Activated T-helper 17 cell treated with anti-CD3 and anti-CD28 coated beads, Interleukin-2, amount 50 U/mL, for 72 hours (primary cell): ENCODE data around the gene MAF. TPM values are rescaled to one million over a fixed set of nuclear protein-coding genes. Genes with fewer than 3 reads are reported as not detected.

Experiments
- ATAC-seq: fragments of 150-1000 bp; cut with Tn5 transposase; replicated peaks from 2 replicates; pipeline ENCODE4 v1.10.0; 2021; ENCODE audit warnings: mild to moderate bottlenecking, moderate library complexity
- H3K27ac Mint-ChIP-seq: one replicate; pipeline ENCODE4 v1.8.0; 2022; ENCODE audit warnings: mixed read lengths
- H3K27me3 Mint-ChIP-seq: one replicate; pipeline ENCODE4 v1.8.0; 2022; ENCODE audit warnings: mixed read lengths
- H3K36me3 Mint-ChIP-seq: one replicate; pipeline ENCODE4 v1.8.0; 2022; ENCODE audit warnings: low read depth, mild to moderate bottlenecking, mixed read lengths
- H3K4me1 Mint-ChIP-seq: one replicate; pipeline ENCODE4 v1.8.0; 2022; ENCODE audit warnings: mixed read lengths
- H3K4me3 Mint-ChIP-seq: one replicate; pipeline ENCODE4 v1.8.0; 2022; ENCODE audit warnings: mild to moderate bottlenecking, mixed read lengths
- H3K9me3 Mint-ChIP-seq: one replicate; pipeline ENCODE4 v1.8.0; 2022; ENCODE audit warnings: mixed read lengths
- total RNA-seq, 2 donors: library from RNA; stranded (reverse); gene quantifications; one replicate each; pipeline ENCODE4 v1.2.3, GENCODE V29; 2022

The MAF gene
- total RNA-seq, 2 donors from 2014 or later: 173 to 375 TPM

DNA sequence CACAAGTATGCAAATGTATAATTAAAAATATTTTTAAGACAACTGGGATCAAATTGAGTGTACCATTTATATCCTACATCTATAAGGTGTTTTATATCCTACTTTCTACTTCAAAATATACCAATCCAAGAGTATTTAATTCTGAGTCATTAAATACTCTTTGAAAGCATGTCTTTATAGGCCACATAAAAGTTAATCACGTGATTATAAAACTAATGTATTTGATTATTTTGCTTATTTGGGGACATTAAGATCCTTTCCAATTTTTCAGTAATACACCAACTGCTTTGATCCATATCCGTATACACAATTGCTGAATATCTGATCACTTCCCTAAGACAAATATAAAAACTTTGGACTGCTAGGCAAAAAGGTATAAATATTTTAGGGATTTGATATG, 26.6 kb upstream of the MAF start:
- Mint-ChIP-seq H3K4me1 (peaks cover 24% of the 10 kb centered on the region), H3K9me3 (peaks cover 4% of the 10 kb centered on the region)

DNA sequence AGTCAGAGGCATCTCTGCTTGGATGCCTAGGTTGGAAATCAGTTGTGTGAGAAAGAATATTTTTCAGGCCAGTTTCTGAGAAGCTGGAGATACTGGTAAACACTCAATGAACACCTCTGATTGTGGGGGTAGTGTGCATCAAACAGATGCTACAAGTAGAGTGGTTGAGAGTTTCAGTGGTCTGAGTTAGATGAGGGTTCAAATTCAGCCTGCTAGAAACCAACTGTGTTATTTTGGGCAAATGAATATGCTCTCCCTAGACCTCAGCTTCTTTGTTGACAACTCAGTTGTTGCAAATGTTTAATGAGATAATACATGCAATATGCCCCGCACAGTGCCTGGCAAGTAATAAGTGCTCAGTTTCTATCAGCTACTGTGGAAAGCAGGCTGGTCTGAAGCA, 25.2 kb upstream of the MAF start:
- Mint-ChIP-seq H3K27ac (no peak overlapping the region), H3K9me3 (peaks cover 4% of the 10 kb centered on the region), H3K4me1 (peaks cover 21% of the 10 kb centered on the region), H3K36me3 (no peaks in the 10 kb centered on the region), H3K4me3 (no peak overlapping the region), H3K27me3 (peaks cover 33% of the 10 kb centered on the region)
- no peak for ATAC-seq

More for the DNA sequence above, 26.6 kb upstream of the MAF start:
- Mint-ChIP-seq H3K27me3 (peaks cover 33% of the 10 kb centered on the region), H3K36me3 (no peaks in the 10 kb centered on the region), H3K4me3 (no peak overlapping the region), H3K27ac (peak overlapping the region; percentile 92)
- ATAC-seq: no peak

DNA sequence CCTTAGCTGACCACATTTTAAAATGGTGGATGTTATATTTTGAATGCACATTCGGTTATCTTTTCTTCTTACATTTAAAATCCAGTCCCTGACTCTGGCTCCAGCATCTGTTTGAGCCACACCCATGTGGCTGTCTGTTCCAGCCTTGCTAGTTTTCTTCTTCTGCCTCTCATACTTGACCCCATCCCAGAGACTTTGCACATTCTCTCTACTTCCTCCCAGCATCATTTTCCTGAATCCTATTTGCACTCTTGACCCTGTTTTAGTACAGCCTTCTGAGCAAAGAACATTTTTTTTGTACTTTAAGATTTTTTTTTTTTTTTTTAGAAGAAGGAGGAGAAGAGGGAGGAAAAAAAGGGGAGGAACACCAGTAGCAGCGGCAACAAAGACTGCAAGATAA, 23.3 kb upstream of the MAF start:
- Mint-ChIP-seq H3K27me3 (peaks cover 23% of the 10 kb centered on the region), H3K27ac (no peak overlapping the region), H3K36me3 (no peaks in the 10 kb centered on the region), H3K4me1 (peaks cover 22% of the 10 kb centered on the region), H3K4me3 (no peak overlapping the region), H3K9me3 (no peaks in the 10 kb centered on the region)
- no peak for ATAC-seq

DNA sequence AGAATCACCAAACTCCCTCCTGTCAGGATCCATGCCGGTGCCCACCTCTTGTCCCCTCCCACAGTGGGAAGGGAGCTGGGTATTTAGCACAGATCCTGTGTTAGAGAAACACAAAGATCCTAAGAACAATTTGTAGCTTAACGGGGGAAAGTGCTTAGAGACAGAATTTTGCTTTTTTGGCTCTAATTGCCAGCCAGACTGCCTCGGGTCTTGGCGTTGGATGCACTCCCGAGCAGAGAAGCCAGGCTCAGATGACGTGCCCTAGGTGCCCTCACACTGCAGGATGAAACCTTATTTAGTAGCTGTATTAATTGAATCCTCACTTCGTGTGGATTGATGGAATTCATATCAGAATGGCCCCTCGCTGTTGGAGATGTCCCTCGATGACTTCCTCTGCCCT, 22.5 kb upstream of the MAF start:
- peaks cover 23% of the 10 kb centered on the region for H3K27me3 Mint-ChIP-seq
- peaks cover 21% of the 10 kb centered on the region for H3K4me1 Mint-ChIP-seq
- no peak overlapping the region for H3K27ac Mint-ChIP-seq

DNA sequence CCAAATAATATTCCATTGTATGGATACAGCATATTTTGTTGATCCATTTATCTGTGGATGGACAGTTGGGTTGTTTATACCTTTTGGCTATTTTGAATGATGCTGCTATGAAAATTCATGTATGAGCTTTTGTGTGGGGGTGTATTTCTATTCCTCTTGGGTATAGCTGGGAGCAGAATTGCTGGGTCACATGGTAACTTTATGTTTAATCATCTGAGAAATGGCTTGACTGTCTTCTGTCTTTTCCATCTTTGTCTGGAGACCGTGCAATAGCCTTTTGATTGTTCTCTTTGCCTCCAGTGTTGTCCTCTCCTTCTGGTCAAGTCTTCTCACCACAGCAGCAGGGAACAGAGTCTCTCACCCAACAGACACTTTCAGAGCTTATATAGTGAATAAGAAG, 20.5 kb upstream of the MAF start:
- Mint-ChIP-seq H3K9me3 (no peaks in the 10 kb centered on the region), H3K4me3 (no peak overlapping the region), H3K27me3 (peaks cover 18% of the 10 kb centered on the region), H3K4me1 (peaks cover 27% of the 10 kb centered on the region), H3K27ac (no peak overlapping the region), H3K36me3 (no peaks in the 10 kb centered on the region)
- ATAC-seq: no peak

More for the DNA sequence above, 22.5 kb upstream of the MAF start:
- ATAC-seq: no peak
- Mint-ChIP-seq H3K9me3 (no peaks in the 10 kb centered on the region), H3K4me3 (no peak overlapping the region), H3K36me3 (no peaks in the 10 kb centered on the region)

DNA sequence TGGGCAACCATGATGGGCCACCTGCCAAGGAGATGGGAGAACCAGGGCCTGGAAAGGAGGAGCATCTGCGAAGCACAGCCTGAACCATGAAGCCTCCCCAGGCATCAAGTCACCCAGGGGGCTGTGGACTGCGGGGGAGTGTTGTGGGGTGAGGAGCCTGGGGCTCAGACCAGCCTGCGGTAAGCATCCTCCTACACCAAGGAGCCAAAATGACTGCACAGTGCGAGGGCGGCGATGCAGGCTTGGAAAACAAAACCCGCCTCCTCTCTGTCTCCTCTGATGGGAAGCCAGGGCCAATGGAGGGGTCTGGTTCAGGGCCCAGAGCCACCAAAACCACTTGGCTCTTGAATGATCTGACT, 18.1 kb upstream of the MAF start:
- Mint-ChIP-seq H3K27me3 (peaks cover 8% of the 10 kb centered on the region), H3K9me3 (no peaks in the 10 kb centered on the region), H3K4me3 (peak overlapping the region; percentile 83), H3K4me1 (peaks cover 27% of the 10 kb centered on the region), H3K36me3 (no peaks in the 10 kb centered on the region), H3K27ac (peak overlapping the region; percentile 97)
- peak; percentile 90 for ATAC-seq

DNA sequence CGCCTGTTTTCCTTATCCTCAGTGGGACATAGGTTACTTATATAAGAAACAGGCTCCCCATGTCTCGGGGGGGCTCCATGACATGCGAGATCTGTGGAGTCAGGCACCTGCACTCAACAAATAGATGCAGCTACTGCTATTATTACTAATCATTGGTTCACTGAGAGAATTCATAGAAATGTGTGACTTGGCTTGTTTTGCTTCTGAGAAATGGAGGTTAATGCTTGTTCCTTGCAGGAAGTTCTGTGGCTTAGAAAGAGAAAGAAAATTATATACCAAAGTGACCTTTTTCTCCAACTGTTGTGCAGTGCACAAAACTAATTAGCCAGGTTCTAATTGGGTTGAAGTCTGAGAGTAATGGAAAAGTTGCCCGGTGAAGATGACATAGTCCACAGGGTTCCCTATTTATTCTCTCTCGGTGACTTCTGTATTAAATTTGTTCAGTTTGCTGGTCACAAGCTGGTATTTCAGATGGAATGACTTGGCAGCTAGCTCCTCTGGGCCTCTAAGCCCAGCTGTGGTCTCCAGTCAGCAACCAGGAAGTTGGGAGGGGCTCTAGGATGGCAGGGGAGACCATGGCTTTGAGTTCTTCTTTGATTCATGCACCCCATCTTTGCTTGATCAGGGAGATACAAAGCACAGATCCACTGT, 17.6 kb upstream of the MAF start:
- Mint-ChIP-seq H3K27me3 (peaks cover 4% of the 10 kb centered on the region), H3K27ac (peak overlapping the region; percentile 97), H3K4me3 (peak overlapping the region; percentile 83), H3K9me3 (no peaks in the 10 kb centered on the region), H3K36me3 (no peaks in the 10 kb centered on the region), H3K4me1 (peaks cover 28% of the 10 kb centered on the region)
- ATAC-seq: peak; percentile 40

DNA sequence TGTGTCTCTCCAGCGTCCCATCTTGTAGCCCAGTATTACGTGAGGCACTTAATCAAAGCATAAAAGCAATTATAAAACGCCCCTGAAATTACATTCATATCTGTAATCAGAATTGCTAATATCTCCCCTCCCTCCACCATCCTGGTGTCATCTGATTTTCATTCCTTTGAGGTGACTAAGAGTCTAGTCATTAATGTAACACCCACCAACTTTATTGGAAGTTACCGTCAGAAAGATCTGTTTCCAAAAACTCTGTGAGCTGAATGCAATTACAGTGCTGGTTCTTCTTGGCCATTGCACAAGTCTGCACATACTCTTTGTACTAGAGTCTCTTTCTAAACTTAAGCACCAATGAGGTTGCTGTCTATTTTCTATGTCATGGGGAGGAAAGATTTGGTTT, 12.5 kb upstream of the MAF start:
- H3K4me3 Mint-ChIP-seq: peak overlapping the region; percentile 27
- H3K27ac Mint-ChIP-seq: peak overlapping the region; percentile 81
- H3K27me3 Mint-ChIP-seq: peaks cover 9% of the 10 kb centered on the region
- H3K9me3 Mint-ChIP-seq: no peaks in the 10 kb centered on the region
- H3K4me1 Mint-ChIP-seq: peaks cover 26% of the 10 kb centered on the region
- H3K36me3 Mint-ChIP-seq: no peaks in the 10 kb centered on the region
- ATAC-seq: peak; percentile 74

DNA sequence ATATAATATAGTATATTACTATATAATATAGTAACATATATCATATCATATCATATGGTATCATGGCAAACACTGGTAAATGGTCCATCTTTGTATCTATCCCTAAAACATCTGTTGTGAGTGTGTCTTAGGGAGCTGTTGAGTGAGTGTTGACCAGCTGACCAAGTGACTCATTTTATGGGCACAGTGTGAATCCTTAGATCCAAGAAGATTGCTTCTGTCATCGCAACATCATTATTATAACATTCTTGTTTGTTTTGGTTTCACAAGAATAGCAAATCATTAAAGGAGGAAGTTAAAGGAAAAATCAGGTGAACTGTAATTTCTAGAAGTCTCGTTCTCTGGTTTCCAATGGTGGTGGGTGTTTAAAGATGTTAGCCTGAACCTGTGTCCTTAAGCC, 11.7 kb upstream of the MAF start:
- no peaks in the 10 kb centered on the region for H3K36me3 Mint-ChIP-seq
- H3K4me3 Mint-ChIP-seq: no peak overlapping the region
- no peak for ATAC-seq
- no peaks in the 10 kb centered on the region for H3K9me3 Mint-ChIP-seq
- H3K27ac Mint-ChIP-seq: no peak overlapping the region
- peaks cover 9% of the 10 kb centered on the region for H3K27me3 Mint-ChIP-seq
- H3K4me1 Mint-ChIP-seq: peaks cover 24% of the 10 kb centered on the region

DNA sequence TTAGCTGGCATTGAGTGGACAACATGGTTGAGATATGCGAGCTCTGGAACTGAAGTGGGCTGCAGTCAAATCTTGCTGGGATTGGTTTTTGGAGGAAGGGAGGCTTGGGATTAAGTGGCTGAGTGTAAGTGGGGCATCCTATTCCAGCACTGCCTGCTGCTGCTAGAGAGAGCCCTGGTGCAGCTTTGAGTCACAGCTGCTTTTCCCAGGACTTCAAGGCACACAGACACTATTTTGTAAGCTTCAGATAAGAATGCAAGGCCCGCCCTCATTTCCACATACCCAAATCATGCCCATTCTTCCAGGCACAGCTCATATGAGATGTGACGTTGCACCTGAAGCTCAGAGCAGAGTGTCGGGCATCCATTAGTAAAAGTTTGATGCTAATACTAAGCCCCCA, 10.2 kb upstream of the MAF start:
- H3K27ac Mint-ChIP-seq: peak overlapping the region; percentile 55
- H3K27me3 Mint-ChIP-seq: peaks cover 9% of the 10 kb centered on the region
- ATAC-seq: no peak
- H3K4me3 Mint-ChIP-seq: peak overlapping the region; percentile 19
- H3K4me1 Mint-ChIP-seq: peaks cover 24% of the 10 kb centered on the region
- H3K36me3 Mint-ChIP-seq: no peaks in the 10 kb centered on the region
- no peaks in the 10 kb centered on the region for H3K9me3 Mint-ChIP-seq

DNA sequence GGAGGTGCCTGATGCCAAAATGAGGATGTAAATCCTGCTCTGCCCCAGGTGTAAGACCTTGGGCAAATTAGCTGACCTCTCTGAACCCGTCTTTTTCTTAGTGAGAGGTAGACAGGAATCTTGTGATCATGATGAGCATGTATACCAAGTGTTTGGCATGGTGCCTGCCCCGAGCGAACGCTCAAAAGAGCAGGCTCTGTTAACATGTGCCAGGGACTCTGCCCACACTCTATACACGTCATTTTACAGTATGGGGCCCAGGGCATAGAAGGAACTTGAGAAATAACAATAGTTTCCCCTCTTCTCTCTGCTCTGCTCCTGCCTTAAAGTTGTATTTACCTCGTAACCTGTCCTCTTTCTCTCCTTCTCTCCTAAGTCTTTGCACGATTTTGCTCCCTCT, 9.3 kb upstream of the MAF start:
- Mint-ChIP-seq H3K4me3 (peak overlapping the region; percentile 19), H3K27me3 (peaks cover 9% of the 10 kb centered on the region), H3K36me3 (no peaks in the 10 kb centered on the region), H3K27ac (peak overlapping the region; percentile 55), H3K9me3 (no peaks in the 10 kb centered on the region), H3K4me1 (peaks cover 32% of the 10 kb centered on the region)
- peak; percentile 42 for ATAC-seq

DNA sequence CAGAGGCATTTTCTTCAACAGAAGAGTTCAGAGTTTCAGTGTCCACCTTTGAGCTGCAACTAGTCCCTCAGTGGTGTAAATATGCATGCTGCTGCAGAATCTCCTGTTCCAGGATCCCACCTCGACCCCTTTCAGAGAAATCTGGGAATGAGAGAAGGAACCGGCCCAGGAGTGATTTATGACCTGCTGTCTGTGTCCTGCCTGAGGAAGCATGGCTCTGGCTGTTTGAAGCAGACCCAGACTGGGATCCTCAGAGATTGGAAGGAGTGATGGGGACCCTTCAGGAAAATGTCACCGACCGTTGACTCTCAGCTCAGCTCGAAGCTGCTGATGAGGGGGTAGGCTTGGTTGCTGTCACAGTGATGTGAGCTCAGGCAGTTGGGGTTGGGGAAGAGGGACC, 8.4 kb upstream of the MAF start:
- peaks cover 3% of the 10 kb centered on the region for H3K36me3 Mint-ChIP-seq
- H3K4me3 Mint-ChIP-seq: no peak overlapping the region

DNA sequence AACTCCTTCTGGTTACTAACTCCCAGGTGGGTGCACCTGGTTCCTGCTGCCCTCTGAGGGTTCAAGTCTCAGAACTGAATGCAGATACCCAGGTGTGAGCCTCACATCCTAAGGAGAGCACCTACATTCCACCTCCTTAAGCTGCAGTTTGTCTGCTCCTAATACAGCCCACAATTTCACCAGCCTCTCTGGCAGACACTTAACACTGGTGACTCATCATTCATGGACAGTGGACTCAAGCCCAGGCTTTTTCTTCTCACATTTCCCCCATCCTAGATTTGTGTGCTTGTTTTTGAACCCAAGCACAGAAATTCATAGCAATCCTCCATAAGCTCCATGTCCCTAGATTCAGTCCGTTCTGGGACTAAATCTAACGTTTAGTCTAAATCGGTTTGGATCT, 7.0 kb upstream of the MAF start:
- H3K27me3 Mint-ChIP-seq: peaks cover 9% of the 10 kb centered on the region
- peaks cover 41% of the 10 kb centered on the region for H3K4me1 Mint-ChIP-seq
- peaks cover 13% of the 10 kb centered on the region for H3K36me3 Mint-ChIP-seq
- no peak for ATAC-seq
- H3K4me3 Mint-ChIP-seq: no peak overlapping the region
- H3K27ac Mint-ChIP-seq: no peak overlapping the region
- no peaks in the 10 kb centered on the region for H3K9me3 Mint-ChIP-seq

More for the DNA sequence above, 8.4 kb upstream of the MAF start:
- Mint-ChIP-seq H3K27ac (no peak overlapping the region), H3K27me3 (peaks cover 9% of the 10 kb centered on the region), H3K4me1 (peaks cover 38% of the 10 kb centered on the region), H3K9me3 (no peaks in the 10 kb centered on the region)
- ATAC-seq: no peak

DNA sequence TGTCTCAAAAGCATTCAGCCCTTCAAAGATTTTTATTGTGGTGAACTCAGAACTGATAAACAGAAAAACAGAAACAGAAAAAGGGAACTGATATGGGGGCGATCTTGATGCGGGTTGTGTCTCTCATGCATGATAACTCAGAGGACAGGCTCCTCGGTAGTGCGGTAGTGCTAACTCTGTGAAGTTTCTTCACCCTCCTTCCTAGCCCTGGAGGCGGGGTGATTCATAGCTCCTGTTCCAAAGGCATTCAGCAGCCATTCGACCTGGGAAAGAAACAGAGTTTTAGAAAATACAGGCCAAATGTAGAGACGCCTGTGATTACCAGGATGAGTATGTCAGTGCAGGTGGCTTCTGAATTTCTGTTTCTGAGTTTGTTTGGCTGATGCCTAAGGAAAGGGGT, 5.5 kb upstream of the MAF start:
- Mint-ChIP-seq H3K36me3 (peaks cover 26% of the 10 kb centered on the region), H3K27me3 (peaks cover 9% of the 10 kb centered on the region), H3K4me3 (peak overlapping the region; percentile 87), H3K27ac (peak overlapping the region; percentile 85), H3K9me3 (no peaks in the 10 kb centered on the region), H3K4me1 (peaks cover 41% of the 10 kb centered on the region)
- peak; percentile 71 for ATAC-seq

DNA sequence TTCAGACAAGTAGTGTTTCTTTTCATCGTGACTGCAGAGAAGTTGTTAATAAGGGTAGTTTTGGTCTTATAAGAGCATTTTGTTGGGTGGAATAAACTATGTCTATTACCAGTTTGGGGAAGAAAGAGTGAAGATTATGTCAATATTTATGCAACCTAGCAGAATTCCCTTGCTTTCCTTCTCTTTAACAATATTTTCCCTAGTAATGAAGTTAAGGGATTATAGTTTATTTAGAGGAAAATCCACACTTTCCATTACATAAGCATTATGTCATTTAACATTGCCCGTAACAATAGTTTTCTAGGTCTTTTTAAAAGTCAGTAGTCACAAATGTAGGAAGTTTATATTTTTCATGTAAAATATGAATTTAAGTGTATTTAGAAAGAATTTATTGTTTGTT, 2.5 kb upstream of the MAF start:
- peak overlapping the region; percentile 87 for H3K4me3 Mint-ChIP-seq
- peaks cover 52% of the 10 kb centered on the region for H3K36me3 Mint-ChIP-seq
- H3K4me1 Mint-ChIP-seq: peaks cover 33% of the 10 kb centered on the region
- ATAC-seq: no peak
- H3K9me3 Mint-ChIP-seq: no peaks in the 10 kb centered on the region
- H3K27me3 Mint-ChIP-seq: no peaks in the 10 kb centered on the region
- H3K27ac Mint-ChIP-seq: peak overlapping the region; percentile 99

DNA sequence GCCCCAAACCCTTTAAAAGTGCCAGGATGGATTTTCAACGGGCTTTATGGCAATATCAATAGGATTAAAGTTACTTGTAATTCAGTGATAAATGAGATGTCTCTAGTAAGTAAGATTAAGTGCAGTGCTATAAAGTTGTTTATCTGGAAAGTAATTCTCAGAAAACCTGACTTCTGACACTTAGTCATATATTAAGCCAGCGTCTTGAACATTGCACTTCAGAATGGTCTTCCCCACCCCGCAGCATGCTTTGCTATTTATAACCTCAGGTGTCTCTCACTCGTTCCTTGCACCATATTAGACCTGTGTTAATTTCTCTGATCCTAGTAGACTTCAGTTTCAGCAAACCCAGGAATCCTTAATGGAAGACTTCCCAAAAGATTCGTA, 2.1 kb upstream of the MAF start:
- peak; percentile 28 for ATAC-seq

More for the DNA sequence above, 2.1 kb upstream of the MAF start:
- H3K36me3 Mint-ChIP-seq: peaks cover 57% of the 10 kb centered on the region
- no peaks in the 10 kb centered on the region for H3K9me3 Mint-ChIP-seq
- H3K27me3 Mint-ChIP-seq: no peaks in the 10 kb centered on the region
- H3K4me3 Mint-ChIP-seq: peak overlapping the region; percentile 87
- peak overlapping the region; percentile 99 for H3K27ac Mint-ChIP-seq
- H3K4me1 Mint-ChIP-seq: peaks cover 31% of the 10 kb centered on the region
